Stimulated activated CD4-positive, alpha-beta T cell treated with anti-CD3 and anti-CD28 coated beads, Interleukin-1b, Interleukin-23, amount 100 ng/mL, for 1 hour (primary cell): ENCODE measurements around the gene QRICH1.

ENCODE experiments used
- DNase-seq, 2 donors: peaks; one replicate each; pipeline ENCODE4 v3.0.0-alpha.2; 2020; ENCODE audit warnings: low read depth in 2 of 2

QRICH1 gene, protein sequence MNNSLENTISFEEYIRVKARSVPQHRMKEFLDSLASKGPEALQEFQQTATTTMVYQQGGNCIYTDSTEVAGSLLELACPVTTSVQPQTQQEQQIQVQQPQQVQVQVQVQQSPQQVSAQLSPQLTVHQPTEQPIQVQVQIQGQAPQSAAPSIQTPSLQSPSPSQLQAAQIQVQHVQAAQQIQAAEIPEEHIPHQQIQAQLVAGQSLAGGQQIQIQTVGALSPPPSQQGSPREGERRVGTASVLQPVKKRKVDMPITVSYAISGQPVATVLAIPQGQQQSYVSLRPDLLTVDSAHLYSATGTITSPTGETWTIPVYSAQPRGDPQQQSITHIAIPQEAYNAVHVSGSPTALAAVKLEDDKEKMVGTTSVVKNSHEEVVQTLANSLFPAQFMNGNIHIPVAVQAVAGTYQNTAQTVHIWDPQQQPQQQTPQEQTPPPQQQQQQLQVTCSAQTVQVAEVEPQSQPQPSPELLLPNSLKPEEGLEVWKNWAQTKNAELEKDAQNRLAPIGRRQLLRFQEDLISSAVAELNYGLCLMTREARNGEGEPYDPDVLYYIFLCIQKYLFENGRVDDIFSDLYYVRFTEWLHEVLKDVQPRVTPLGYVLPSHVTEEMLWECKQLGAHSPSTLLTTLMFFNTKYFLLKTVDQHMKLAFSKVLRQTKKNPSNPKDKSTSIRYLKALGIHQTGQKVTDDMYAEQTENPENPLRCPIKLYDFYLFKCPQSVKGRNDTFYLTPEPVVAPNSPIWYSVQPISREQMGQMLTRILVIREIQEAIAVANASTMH

DNA sequence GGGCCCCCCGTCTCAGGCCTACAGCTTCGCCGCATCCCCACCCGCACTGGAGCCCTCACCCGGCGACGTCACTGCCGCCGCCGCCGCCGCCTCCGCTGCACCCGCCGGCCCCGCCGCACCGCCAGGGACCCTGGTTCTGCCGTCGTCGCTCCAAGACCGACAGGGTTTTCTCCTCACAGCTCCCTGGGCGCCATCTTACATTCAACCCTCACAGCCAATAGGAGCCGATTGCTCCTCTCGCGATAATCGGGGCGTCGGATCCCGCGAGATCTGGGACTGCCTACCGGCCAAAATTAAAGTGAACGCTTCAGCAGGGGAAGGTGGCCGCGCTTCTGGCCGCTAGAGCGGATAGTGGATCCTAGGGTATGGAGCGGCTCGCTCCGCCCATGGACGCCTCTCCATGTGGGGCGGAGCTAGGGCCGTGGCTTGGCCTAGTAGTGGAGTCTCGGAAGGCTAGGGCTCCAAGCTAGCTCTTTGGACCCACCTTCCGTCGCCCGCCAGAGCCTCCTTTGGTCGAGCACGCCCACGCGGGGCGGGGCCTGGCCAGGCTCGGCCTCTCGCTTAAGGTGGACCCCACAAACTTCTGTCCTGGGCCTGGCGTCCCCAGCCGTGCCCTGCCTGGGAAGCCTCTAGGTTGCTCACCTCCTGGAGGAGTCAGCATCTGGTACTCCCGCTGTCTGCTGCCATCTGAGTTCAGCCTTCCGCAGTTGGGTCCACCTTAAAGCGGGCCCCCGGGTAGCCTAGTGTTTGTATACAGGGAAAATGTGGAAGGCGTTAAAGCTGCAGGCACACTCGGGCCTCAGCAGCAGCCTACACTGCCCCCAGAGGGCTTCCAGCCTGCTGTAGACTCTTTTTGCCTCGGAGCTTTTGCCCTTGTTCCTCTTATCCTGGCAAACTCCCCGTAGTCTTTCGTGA lies at the start of gene QRICH1:
TSS of gene QRICH1 (minus strand) at position 219 of the 915 bp plus-strand sequence. CDS start 17,054 bp downstream, outside the sequence.
- DNase-seq = peak; percentile 88 to 91

- DNase-seq = no peak
Measured at GRCh38 chr3:49140080-49140479, 46.2 kb upstream of the QRICH1 start.

DNA sequence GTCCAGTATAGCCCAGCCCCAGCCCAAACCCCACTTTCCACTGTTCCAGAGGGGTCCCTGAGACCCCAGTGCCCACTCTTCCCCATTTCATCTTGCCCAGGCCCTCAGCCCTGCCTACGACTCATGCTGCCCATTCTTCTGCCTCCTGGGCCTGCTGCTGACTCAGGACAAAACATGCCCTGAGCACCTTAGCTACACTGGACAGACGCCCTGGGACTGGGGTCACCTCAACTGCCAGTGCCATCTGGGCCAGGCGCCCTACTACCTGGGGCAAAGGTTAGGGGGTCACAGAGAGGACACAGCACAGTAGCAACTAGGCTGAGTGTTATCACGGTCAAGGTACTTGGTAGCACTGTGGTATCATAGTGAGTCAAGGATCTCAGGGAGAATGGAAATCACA lies 41.6 kb upstream of the QRICH1 start:
- no peak for DNase-seq

- DNase-seq = no peak
Measured at GRCh38 chr3:49134471-49135265, 40.8 kb upstream of the QRICH1 start.

DNA sequence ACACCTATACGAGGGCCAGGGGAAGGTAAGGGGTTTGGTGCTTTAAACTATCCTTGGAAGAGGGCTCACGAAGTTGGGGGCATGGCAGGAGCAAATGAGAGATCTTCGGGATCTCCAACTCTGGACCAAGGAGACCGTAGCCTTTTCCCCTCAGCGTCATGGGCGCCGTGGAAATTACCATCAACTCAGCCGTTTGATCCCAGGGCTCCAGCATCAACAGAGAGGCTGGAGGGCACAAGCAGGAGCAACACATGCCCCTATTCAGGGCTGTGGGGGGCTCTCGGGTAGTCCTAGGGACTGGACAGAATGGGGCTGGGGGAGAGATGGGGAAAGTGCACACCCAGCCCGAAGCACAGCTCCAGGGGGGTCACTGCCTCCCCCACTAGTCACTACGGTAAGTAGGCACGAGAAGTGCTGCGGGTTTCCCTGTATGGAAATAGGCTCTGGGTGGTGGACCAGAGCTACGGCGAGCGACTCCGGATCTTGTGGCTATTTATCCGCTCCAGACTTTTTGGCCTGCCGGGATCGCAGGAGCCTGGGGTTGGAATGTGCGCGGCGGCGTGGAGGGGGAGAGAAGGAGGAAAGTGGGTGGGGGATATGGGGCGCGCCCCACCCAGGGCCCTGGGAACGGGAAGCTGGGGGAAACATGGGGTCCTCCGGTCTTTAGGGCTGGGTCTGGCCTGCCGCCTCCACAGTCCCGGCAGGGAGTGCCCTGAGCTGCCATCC lies 39.5 kb upstream of the QRICH1 start:
- DNase-seq = no peak

DNA sequence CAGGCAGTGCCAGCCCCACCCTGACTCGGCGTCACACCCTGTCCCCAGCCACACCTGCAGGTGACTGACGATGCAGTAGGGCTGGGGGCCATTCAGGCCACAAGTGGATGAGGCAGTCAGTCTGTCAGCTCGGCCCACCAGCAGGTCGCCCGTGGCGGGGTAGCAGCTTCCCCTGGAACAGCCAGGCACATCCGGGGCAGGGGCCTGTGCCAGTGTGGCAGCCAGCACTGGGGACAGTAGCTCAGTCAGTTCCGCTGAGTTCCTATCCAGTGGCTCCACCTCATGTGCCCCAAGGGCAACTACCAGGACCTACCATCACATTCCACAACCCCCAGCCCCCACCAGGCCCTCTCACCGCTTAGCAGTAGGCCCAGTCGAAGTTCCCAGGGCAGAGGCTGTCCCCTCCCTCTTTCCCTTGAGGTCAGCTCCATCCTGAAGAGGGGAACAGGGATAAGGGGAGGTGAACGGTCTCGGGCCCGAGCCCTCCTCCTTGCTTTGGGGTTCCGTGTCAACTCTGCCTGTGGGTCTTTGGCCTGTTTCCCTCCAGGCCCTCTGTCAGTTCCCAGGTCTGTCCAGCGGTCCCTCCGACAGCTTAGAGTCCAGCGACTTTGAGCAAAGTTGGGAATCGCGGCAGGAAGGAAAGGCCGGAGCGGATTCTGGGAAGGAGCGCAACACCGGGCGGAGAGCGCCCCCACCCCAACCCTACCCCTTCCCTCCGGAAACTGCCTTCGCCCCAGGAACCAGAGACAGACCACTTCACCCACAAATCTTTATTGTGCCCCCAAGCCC lies 38.8 kb upstream of the QRICH1 start, which contains the start of gene LAMB2:
TSS of gene LAMB2 (minus strand) at position 614 of the 789 bp plus-strand sequence. CDS start at position 431, 183 bp downstream.
- no peak for DNase-seq

GRCh38 chr3:49132073-49132436 lies 38.2 kb upstream of the QRICH1 start:
- DNase-seq = no peak

- no peak for DNase-seq
Measured at GRCh38 chr3:49131576-49131975, 37.7 kb upstream of the QRICH1 start.

DNA sequence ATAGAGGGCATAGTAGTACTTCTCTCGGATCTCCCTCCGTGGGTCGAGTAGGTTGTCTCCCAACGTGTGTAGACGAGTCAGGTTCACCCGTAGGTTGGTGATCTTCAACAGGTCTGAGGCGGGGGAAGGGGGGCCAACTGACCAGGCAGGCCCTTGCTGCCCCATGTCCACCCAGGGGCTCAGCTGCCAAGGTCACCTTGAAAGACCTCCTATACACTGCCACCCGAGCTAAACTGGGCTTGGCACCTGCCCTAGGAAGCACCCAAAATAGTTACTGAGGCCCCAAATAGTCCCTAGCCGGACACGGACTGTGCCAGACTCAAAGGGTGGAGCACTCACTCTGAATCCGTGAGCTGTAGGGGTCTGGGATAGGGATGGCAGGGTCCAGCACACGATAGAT lies 37.2 kb upstream of the QRICH1 start:
- no peak for DNase-seq

- DNase-seq = no peak
Measured at GRCh38 chr3:49124991-49125670, 31.3 kb upstream of the QRICH1 start.

GRCh38 chr3:49124203-49124602 lies 30.3 kb upstream of the QRICH1 start:
- DNase-seq = no peak

GRCh38 chr3:49123687-49124086 lies 29.8 kb upstream of the QRICH1 start:
- no peak for DNase-seq

- DNase-seq = no peak
Measured at GRCh38 chr3:49122886-49123545, 29.1 kb upstream of the QRICH1 start.

GRCh38 chr3:49122451-49122850 lies 28.6 kb upstream of the QRICH1 start:
- no peak for DNase-seq

DNA sequence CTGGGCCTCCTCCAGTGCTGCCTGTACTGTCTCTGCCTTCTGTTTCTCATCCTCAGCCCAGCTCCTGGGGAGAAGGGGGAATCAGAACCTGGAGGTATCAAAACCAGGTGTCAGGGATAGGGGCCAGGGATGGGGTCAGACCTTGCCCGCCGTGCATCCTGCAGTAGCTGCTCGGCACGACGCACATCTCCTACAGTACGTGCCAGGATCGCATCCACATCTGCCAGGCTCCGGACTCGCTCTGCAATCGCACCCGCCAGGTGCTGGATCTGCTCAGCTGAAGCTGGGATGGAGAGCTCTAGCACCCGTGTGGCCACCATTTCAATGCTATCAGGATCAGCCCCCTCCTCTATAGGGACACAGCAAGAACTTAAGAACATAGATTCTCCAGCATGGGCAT lies 28.2 kb upstream of the QRICH1 start:
- no peak for DNase-seq

GRCh38 chr3:49121132-49121736 lies 27.4 kb upstream of the QRICH1 start:
- DNase-seq = no peak

GRCh38 chr3:49120438-49121131 lies 26.7 kb upstream of the QRICH1 start, which contains the start of gene USP19:
Gene USP19, minus strand, starts transcription at chr3:49120823. Its CDS starts 1,678 bp downstream, at chr3:49119145.
- DNase-seq = peak; percentile 80 to 86
